ENCODE data around the gene SMYD3. TPM values are rescaled to one million over a fixed set of nuclear protein-coding genes. Genes with fewer than 3 reads are reported as not detected.

Gene SMYD3
- total RNA-seq, 8 experiments from 2014 or later = 8.8 to 39.7 (median 29.1) TPM

GRCh38 chr1:245938046-245938435, 569.0 kb downstream of the SMYD3 start:
- Histone ChIP-seq H3K27ac (no peak overlapping the region), H3K4me1 (replicated peaks in 1 of 2) (peaks cover 0 to 3% of the 10 kb centered on the region in 2 donors), H3K4me3 (no peak overlapping the region)
- ATAC-seq (replicated peaks in 6 of 8) = no peak
- in situ Hi-C loops (cut with MboI; ENCODE audit: low pct_unique_long_range_greater_than_20kb in 2 of 9, low sequenced_read_pairs in 9 of 9, unreplicated experiment in 9 of 9) = no loop called here
- WGBS, 10 experiments = 72 to 100% (median 97%) methylated on average over 2 to 8 of the region's 8 CpGs; no CpG with 5 or more reads in 3 of the 10 experiments

DNA sequence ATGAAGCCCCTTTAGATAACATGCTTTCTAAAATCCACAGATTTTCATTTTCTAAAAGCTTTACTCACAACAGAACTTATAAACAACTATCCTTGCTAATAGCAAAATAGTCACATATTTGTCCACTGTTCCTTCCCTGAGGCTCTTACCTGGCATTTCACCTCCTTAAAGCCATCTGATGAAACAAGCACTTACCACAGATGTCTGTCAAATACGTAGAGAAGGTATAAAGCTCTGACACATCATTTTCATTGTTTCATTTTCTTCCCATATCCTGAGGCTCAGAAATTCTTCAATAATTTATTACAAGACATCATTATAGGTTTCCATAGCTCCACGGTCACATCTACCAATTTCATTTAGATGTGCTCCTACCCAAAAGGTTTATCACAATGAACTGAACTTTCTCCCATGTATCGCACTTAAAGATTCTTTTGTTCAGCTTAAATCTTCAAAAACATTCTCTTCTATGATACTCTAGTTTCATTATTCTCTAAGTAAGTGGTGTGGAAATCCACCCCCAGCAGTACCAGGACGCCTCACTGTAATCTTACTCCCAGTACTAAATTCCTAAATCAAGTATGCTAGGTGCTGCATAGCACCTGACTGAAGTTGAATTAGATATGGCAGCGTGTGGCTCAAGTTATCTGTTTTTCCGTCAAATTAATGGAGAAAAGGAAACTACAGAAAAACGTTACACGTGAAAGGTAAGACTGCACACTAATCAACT, 569.6 kb downstream of the SMYD3 start:
- 87 to 100% (median 94%) methylated on average over 2 to 8 of the region's 8 CpGs for WGBS, 10 experiments
- Histone ChIP-seq H3K4me1 (replicated peaks in 1 of 2) (peaks cover 0 to 3% of the 10 kb centered on the region in 2 donors), H3K27ac (no peak overlapping the region), H3K4me3 (no peak overlapping the region)
- in situ Hi-C loops (cut with MboI; ENCODE audit: low pct_unique_long_range_greater_than_20kb in 2 of 9, low sequenced_read_pairs in 9 of 9, unreplicated experiment in 9 of 9) = no loop called here
- ATAC-seq (replicated peaks in 6 of 8) = no peak

DNA sequence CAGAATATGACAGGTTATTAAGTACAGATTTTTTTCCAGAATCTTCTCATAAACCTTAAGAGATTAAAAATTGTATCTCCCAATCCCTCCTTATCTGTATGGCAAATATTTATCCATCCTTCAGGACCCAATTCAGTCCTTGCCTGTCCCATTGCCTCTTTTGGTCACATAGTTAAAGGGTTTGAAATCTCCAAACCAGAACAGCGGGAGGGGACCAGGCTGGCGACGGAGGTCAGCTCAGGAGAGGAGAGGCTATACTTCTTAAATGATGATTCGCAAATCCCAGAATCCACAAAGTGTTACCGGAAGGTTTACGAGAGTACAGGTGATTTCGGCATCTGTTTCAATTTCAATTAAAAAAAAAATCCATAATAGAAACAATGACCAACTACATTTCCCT, 572.7 kb downstream of the SMYD3 start:
- no peak for ATAC-seq (replicated peaks in 6 of 8)
- H3K4me1 ChIP-seq (replicated peaks in 1 of 2) = peaks cover 0 to 3% of the 10 kb centered on the region in 2 donors
- no peak overlapping the region for H3K4me3 ChIP-seq
- 92 to 100% (median 98%) methylated on average over 3 to 7 of the region's 7 CpGs; no CpG with 5 or more reads in 1 of the 10 experiments for WGBS, 10 experiments
- in situ Hi-C loops (cut with MboI; ENCODE audit: low pct_unique_long_range_greater_than_20kb in 2 of 9, low sequenced_read_pairs in 9 of 9, unreplicated experiment in 9 of 9) = no loop called here
- H3K27ac ChIP-seq = no peak overlapping the region

- in situ Hi-C loops (cut with MboI; ENCODE audit: low pct_unique_long_range_greater_than_20kb in 2 of 9, low sequenced_read_pairs in 9 of 9, unreplicated experiment in 9 of 9) = no loop called here
- H3K4me3 ChIP-seq = no peak overlapping the region
- ATAC-seq (replicated peaks in 6 of 8) = no peak
- 17 to 100% (median 40%) methylated on average over 1 to 2 of the region's 2 CpGs; no CpG with 5 or more reads in 1 of the 10 experiments for WGBS, 10 experiments
- no peak overlapping the region for H3K27ac ChIP-seq
- no peaks in the 10 kb centered on the region for H3K4me1 ChIP-seq (replicated peaks in 1 of 2)
These were observed 573.5 kb downstream of the SMYD3 start for GRCh38 chr1:245933431-245934045.

GRCh38 chr1:245932302-245932972, 574.6 kb downstream of the SMYD3 start:
- WGBS, 10 experiments = 0 to 97% (median 87%) methylated on average over 1 to 8 of the region's 8 CpGs; no CpG with 5 or more reads in 1 of the 10 experiments
- Histone ChIP-seq H3K27ac (no peak overlapping the region), H3K4me3 (no peak overlapping the region), H3K4me1 (replicated peaks in 1 of 2) (peaks cover 0 to 2% of the 10 kb centered on the region in 2 donors)
- in situ Hi-C loops (cut with MboI; ENCODE audit: low pct_unique_long_range_greater_than_20kb in 2 of 9, low sequenced_read_pairs in 9 of 9, unreplicated experiment in 9 of 9) = no loop called here
- ATAC-seq (replicated peaks in 6 of 8) = no peak

DNA sequence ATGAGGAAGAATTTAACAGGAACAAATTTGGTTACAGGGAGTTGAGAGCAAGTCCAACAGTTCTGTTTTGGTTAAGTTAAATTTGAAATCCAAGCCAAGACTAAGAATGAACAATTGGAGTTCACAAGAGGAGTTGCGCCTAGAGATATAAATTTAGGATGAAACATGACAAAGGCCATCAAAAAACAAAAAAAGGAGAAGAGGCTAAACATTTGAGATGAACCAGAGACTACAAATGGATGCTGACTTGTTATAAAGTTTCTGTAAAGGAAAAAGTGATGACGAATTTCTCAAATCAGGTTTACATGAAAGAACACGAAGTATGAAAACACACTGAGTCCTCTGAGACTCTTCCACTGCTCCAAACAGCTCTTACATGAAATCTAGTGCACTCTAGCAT, 575.6 kb downstream of the SMYD3 start:
- Histone ChIP-seq H3K27ac (no peak overlapping the region), H3K4me1 (replicated peaks in 1 of 2) (peaks cover 0 to 9% of the 10 kb centered on the region in 2 donors), H3K4me3 (no peak overlapping the region)
- in situ Hi-C loops (cut with MboI; ENCODE audit: low pct_unique_long_range_greater_than_20kb in 2 of 9, low sequenced_read_pairs in 9 of 9, unreplicated experiment in 9 of 9) = no loop called here
- no peak for ATAC-seq (replicated peaks in 6 of 8)
- 83 to 100% (median 91%) methylated on average over 1 to 3 of the region's 3 CpGs; no CpG with 5 or more reads in 1 of the 10 experiments for WGBS, 10 experiments

- H3K4me1 ChIP-seq (replicated peaks in 1 of 2) = peaks cover 0 to 9% of the 10 kb centered on the region in 2 donors
- 87 to 100% (median 95%) methylated on average over 1 to 7 of the region's 7 CpGs; no CpG with 5 or more reads in 1 of the 10 experiments for WGBS, 10 experiments
- in situ Hi-C loops (cut with MboI; ENCODE audit: low pct_unique_long_range_greater_than_20kb in 2 of 9, low sequenced_read_pairs in 9 of 9, unreplicated experiment in 9 of 9) = no loop called here
- ATAC-seq (replicated peaks in 6 of 8) = no peak
- no peak overlapping the region for H3K4me3 ChIP-seq
- H3K27ac ChIP-seq = no peak overlapping the region
These were observed 577.9 kb downstream of the SMYD3 start for GRCh38 chr1:245929224-245929623.

GRCh38 chr1:245926888-245927287, 580.2 kb downstream of the SMYD3 start:
- 38 to 100% (median 77%) methylated on average over 1 to 3 of the region's 3 CpGs; no CpG with 5 or more reads in 1 of the 10 experiments for WGBS, 10 experiments
- peak overlapping the region in 1 of 2 donors; percentile 19 for H3K27ac ChIP-seq
- ATAC-seq (replicated peaks in 6 of 8) = no peak
- no peak overlapping the region for H3K4me3 ChIP-seq
- peaks cover 0 to 9% of the 10 kb centered on the region in 2 donors for H3K4me1 ChIP-seq (replicated peaks in 1 of 2)
- in situ Hi-C loops (cut with MboI; ENCODE audit: low pct_unique_long_range_greater_than_20kb in 2 of 9, low sequenced_read_pairs in 9 of 9, unreplicated experiment in 9 of 9) = no loop called here

DNA sequence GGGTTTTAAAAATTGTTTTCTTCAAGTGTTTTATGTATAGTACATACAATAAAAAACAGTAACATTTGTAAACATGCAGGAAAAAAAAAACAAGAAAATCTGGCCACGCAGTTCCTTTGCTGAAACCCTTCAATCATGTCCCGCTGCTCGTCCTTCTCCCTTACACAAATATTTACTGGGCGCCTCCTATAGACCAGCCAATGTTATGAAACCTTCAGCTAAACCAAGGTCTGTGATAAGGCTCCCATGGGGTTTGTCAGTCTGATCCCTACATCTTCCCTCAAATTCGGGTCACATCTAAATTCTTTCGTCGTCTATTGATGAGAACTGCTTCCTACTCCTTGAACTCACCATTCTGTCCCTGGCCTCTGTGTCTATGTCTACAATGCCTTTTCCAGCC, 583.9 kb downstream of the SMYD3 start:
- in situ Hi-C loops (cut with MboI; ENCODE audit: low pct_unique_long_range_greater_than_20kb in 2 of 9, low sequenced_read_pairs in 9 of 9, unreplicated experiment in 9 of 9) = no loop called here
- Histone ChIP-seq H3K4me1 (replicated peaks in 1 of 2) (peaks cover 0 to 9% of the 10 kb centered on the region in 2 donors), H3K4me3 (no peak overlapping the region), H3K27ac (no peak overlapping the region)
- ATAC-seq (replicated peaks in 6 of 8) = no peak
- 77 to 100% (median 92%) methylated on average over 1 to 7 of the region's 7 CpGs for WGBS, 10 experiments

DNA sequence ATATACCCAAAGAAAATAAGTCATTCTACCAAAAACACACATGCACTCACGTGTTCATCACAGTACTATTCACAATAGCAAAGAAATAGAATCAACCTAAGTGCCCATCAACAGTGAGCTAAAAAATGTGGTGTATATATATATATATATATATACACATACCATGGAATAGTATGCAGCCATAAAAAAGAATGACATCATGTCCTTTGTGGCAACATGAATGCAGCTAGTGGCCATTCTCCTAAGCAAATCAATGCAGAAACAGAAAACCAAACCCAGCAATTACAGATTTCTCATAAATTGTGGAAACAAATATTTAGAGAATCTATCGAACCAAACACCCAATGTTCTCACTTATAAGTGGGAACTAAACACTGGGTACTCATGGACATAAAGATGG, 585.7 kb downstream of the SMYD3 start:
- Histone ChIP-seq H3K4me3 (no peak overlapping the region), H3K27ac (no peak overlapping the region), H3K4me1 (replicated peaks in 1 of 2) (no peaks in the 10 kb centered on the region)
- WGBS, 10 experiments = 43 to 100% (median 88%) methylated on average over 1 to 2 of the region's 2 CpGs; no CpG with 5 or more reads in 3 of the 10 experiments
- in situ Hi-C loops (cut with MboI; ENCODE audit: low pct_unique_long_range_greater_than_20kb in 2 of 9, low sequenced_read_pairs in 9 of 9, unreplicated experiment in 9 of 9) = no loop called here
- no peak for ATAC-seq (replicated peaks in 6 of 8)

DNA sequence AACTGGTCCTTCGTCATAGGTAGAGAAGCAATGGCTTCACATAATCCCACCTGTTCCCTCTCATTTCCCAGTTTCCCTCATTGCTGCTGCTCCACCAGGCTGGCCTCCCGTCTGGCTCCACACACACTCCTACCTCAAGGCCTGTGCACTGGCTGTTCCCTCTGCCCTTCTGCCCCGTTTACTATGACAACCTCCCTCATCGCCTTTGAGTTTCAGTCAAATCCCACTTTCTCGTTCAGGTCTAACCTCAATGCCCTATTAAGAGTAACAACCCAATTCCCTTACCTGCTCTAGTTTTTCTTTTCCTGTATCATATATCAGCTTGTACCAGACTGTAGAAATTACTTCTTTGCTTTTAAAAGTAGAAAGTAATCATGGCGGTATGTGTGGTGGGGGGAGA, 589.7 kb downstream of the SMYD3 start:
- 51 to 100% (median 82%) methylated on average over 2 to 6 of the region's 6 CpGs for WGBS, 10 experiments
- in situ Hi-C loops (cut with MboI; ENCODE audit: low pct_unique_long_range_greater_than_20kb in 2 of 9, low sequenced_read_pairs in 9 of 9, unreplicated experiment in 9 of 9) = no loop called here
- Histone ChIP-seq H3K4me3 (no peak overlapping the region), H3K27ac (no peak overlapping the region), H3K4me1 (replicated peaks in 1 of 2) (no peaks in the 10 kb centered on the region)
- no peak for ATAC-seq (replicated peaks in 6 of 8)

- 71 to 100% (median 89%) methylated on average over 1 to 2 of the region's 2 CpGs for whole genome bisulfite sequencing, 10 experiments
- no peak overlapping the region for H3K4me3 ChIP-seq
- H3K4me1 ChIP-seq (replicated peaks in 1 of 2) = no peaks in the 10 kb centered on the region
- H3K27ac ChIP-seq = no peak overlapping the region
- in situ Hi-C loops (cut with MboI; ENCODE audit: low pct_unique_long_range_greater_than_20kb in 2 of 9, low sequenced_read_pairs in 9 of 9, unreplicated experiment in 9 of 9) = no loop called here
- ATAC-seq (replicated peaks in 6 of 8) = no peak
These were observed 591.2 kb downstream of the SMYD3 start for GRCh38 chr1:245915841-245916240.

DNA sequence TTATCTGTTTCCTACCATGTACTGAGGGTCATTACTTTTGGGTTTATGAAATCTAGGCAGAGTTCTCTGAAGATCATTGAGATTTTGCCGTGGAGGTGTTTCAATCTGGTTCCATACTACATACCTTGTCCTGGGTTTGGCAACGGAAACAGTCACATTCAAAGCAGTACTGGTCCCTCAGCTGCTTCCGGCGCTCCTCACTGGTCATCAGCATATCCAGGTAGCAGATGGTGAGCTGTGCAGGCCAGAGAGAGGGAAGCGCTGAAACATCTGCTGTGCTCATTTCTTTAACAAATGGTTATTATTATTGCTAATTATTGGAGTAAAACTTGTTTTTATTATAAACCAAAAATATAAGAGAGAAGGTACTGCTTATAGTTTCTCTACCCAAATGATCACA, 591.7 kb downstream of the SMYD3 start:
- ATAC-seq (replicated peaks in 6 of 8) = no peak
- Histone ChIP-seq H3K4me3 (no peak overlapping the region), H3K27ac (no peak overlapping the region), H3K4me1 (replicated peaks in 1 of 2) (no peaks in the 10 kb centered on the region)
- in situ Hi-C loops (cut with MboI; ENCODE audit: low pct_unique_long_range_greater_than_20kb in 2 of 9, low sequenced_read_pairs in 9 of 9, unreplicated experiment in 9 of 9) = no loop called here
- WGBS, 10 experiments = 80 to 100% (median 95%) methylated on average over 1 to 5 of the region's 5 CpGs; no CpG with 5 or more reads in 1 of the 10 experiments
